Osteocyte (in vitro differentiated cells): Measurements from ENCODE around the gene SLC26A6. TPM values are rescaled to one million over a fixed set of nuclear protein-coding genes. Genes with fewer than 3 reads are reported as not detected.
A peak's percentile ranks its signal among the peaks of the same experiment; 100 is the strongest.

ENCODE experiments used
- DNase-seq: peaks from one replicate; pipeline ENCODE4 v3.0.0; 2021; ENCODE audit warnings: mixed read lengths; ENCODE audit not compliant: unreplicated experiment; ENCODE audit errors: extremely low spot score
- H3K27ac Mint-ChIP-seq: one replicate; pipeline ENCODE4 v1.8.0; 2021; ENCODE audit warnings: mild to moderate bottlenecking, mixed read lengths; ENCODE audit not compliant: unreplicated experiment
- H3K27me3 Mint-ChIP-seq: one replicate; pipeline ENCODE4 v1.8.0; 2021; ENCODE audit warnings: mixed read lengths; ENCODE audit not compliant: unreplicated experiment
- H3K36me3 Mint-ChIP-seq: one replicate; pipeline ENCODE4 v1.8.0; 2021; ENCODE audit warnings: mixed read lengths; ENCODE audit not compliant: unreplicated experiment
- H3K4me1 Mint-ChIP-seq: one replicate; pipeline ENCODE4 v1.8.0; 2021; ENCODE audit warnings: mixed read lengths; ENCODE audit not compliant: unreplicated experiment
- H3K4me3 Mint-ChIP-seq: one replicate; pipeline ENCODE4 v1.8.0; 2021; ENCODE audit warnings: mild to moderate bottlenecking, moderate library complexity, mixed read lengths; ENCODE audit not compliant: unreplicated experiment
- H3K9me3 Mint-ChIP-seq: one replicate; pipeline ENCODE4 v1.8.0; 2021; ENCODE audit warnings: mixed read lengths; ENCODE audit not compliant: unreplicated experiment
- total RNA-seq: library from RNA; stranded (reverse); gene quantifications from 2 replicates; pipeline ENCODE4 v1.2.1, GENCODE V29; 2021
- TF ChIP-seq, protein P1 (sequence below): fragments of 200-600 bp; sonication (generic); IDR thresholded peaks from 2 replicates; pipeline ENCODE4 v1.5.0; 2021; ENCODE audit warnings: antibody characterized with exemption, mild to moderate bottlenecking, moderate library complexity

Gene SLC26A6
- total RNA-seq, 1 donor from 2014 or later: 66.2 TPM

DNA sequence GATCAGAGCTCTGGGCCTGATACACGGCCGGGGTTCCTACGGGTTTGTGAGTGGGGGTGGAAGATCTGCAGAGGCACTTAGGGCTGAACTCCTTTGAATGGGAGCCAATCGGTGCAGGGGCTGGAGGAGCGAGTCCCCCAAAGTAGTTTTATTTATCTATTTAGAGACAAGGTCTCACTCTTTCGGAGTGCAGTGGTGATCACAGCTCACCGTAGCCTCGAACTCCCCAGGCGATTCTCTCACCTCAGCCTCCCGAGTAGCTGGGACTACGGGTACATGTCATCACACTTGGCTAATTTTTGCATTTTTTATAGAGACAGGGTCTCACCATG is 29.0 kb upstream of the SLC26A6 start:
- H3K4me1 Mint-ChIP-seq: peaks cover 17% of the 10 kb centered on the region
- H3K36me3 Mint-ChIP-seq: no peaks in the 10 kb centered on the region
- DNase-seq: no peak
- H3K27ac Mint-ChIP-seq: peak overlapping the region; percentile 98
- TF ChIP-seq, protein P1, sequence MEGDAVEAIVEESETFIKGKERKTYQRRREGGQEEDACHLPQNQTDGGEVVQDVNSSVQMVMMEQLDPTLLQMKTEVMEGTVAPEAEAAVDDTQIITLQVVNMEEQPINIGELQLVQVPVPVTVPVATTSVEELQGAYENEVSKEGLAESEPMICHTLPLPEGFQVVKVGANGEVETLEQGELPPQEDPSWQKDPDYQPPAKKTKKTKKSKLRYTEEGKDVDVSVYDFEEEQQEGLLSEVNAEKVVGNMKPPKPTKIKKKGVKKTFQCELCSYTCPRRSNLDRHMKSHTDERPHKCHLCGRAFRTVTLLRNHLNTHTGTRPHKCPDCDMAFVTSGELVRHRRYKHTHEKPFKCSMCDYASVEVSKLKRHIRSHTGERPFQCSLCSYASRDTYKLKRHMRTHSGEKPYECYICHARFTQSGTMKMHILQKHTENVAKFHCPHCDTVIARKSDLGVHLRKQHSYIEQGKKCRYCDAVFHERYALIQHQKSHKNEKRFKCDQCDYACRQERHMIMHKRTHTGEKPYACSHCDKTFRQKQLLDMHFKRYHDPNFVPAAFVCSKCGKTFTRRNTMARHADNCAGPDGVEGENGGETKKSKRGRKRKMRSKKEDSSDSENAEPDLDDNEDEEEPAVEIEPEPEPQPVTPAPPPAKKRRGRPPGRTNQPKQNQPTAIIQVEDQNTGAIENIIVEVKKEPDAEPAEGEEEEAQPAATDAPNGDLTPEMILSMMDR: peak; percentile 25
- no peaks in the 10 kb centered on the region for H3K27me3 Mint-ChIP-seq
- H3K9me3 Mint-ChIP-seq: no peaks in the 10 kb centered on the region
- H3K4me3 Mint-ChIP-seq: peak overlapping the region; percentile 89

DNA sequence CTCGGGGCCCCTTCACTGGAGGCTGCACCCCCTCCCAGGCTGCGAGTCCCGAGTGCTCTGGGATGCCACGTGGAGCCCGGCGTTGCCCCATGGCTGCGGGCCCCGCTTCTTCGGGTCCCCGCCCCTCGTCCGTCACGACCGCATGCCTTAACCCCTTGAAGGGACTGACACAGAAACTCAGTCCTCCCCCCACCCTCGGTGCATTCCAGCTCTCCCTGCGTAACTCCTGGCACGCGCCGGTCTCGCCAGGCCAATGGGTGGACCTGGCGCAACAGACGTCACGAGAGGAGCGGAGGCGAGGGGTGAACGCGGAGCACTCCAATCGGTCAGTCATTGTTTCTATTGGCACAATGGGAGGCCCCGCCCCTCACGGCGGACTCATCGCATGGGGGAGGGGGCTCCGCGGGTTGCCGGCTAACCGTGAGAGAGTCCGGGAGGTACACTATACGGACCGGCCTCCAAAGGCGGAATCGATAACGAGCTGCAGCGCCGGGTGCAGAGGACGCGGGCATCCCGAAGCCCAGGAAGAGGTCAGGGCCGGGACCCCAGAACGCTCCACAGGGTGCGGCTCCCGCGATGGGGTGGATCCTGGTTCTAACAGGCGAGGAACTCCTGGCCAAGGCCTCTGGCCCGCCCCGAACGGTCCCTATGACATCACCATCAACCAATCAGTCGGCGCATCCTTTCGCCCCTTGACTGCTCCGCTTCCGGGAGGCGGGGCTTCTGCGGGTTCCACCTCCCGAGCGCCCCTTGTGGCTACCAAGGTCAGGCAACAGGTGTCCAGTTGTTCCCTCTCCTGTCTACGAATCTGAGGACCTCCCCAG is 28.4 kb upstream of the SLC26A6 start:
- DNase-seq: peak; percentile 99
- Mint-ChIP-seq H3K4me3 (peak overlapping the region; percentile 89), H3K4me1 (peaks cover 17% of the 10 kb centered on the region), H3K27ac (peak overlapping the region; percentile 98), H3K9me3 (no peaks in the 10 kb centered on the region), H3K36me3 (peaks cover 3% of the 10 kb centered on the region), H3K27me3 (no peaks in the 10 kb centered on the region)
- TF ChIP-seq, protein P1: peak; percentile 85

DNA sequence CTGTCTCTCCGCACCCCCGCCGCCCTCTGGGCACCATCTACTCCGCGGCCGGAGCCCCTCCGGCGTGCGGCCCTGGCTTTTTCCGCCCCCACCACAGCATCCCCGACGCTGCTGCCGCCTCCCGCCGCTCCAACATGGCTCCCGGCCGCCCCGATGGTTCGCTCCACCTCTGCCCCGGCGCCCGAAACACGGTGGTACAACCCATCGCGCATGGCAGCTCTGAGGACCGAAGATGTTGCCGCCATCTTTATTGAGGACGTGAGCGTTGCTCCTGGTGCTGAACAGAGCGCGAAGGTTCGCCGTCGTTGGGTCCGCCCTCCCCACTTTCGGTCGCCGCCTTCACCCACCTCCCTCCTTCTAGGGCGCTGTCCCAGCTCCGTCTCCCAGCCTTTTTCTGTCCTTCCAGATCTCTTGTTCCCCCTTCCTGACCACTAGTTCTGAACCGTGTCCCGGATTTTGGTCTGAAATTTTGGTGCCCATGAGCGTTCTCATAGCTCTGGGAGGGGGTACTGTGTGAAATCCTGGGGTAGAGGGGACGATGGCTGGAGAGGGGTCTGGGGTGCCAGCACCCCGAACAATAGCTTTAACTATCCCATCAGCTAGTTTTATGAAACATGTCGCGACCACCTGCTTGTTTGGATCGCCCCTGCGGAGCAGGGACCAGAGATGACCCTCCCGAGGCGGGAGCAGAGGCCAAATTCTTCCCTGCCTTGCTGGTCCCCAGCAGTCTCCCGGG is 27.7 kb upstream of the SLC26A6 start, which contains the start of gene CELSR3:
CELSR3 (minus strand) TSS at position 134 of the 736 bp plus-strand sequence. CDS start 252 bp downstream, outside the sequence.
- peak; percentile 95 for DNase-seq
- Mint-ChIP-seq H3K27ac (peak within 1 kb of the TSS; percentile 98), H3K4me3 (peak within 1 kb of the TSS; percentile 89), H3K27me3 (no peaks in the 10 kb centered on the region), H3K9me3 (no peaks in the 10 kb centered on the region), H3K36me3 (peaks cover 5% of the 10 kb centered on the region), H3K4me1 (peaks cover 17% of the 10 kb centered on the region)
- TF ChIP-seq, protein P1: no peak

DNA sequence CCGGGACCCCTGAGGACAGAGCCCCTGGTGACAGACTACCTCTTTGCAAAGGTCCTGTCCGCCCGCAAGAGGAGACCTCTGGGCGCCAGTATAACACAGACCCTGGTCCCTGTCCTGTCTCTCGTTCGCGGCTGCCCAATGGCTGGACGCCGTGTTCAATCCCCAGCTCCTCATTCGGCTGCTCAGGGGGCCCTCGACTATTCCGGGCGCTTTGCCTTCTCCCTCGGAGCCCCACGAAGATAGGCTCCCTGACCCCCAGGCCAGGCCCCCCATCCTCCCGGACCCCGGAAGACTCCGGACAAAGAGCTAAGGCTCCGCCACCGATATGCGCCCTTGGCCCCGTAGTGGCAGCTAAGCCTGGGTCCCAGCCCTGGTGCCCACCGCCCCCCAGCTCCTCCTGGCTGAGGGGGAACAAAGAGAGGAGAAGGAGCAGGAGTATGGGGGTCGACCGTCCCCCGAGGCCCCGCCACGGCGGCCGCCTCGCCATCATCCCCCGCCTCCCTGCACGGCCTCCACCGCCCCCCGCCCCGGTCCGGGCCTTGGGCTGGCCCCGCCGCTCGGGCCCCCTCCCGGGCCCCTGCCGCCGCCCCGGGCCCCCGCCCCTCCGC is 27.0 kb upstream of the SLC26A6 start:
- peaks cover 5% of the 10 kb centered on the region for H3K36me3 Mint-ChIP-seq
- H3K4me3 Mint-ChIP-seq: peak overlapping the region; percentile 65
- TF ChIP-seq, protein P1: no peak
- H3K9me3 Mint-ChIP-seq: no peaks in the 10 kb centered on the region
- peaks cover 17% of the 10 kb centered on the region for H3K4me1 Mint-ChIP-seq
- no peak overlapping the region for H3K27ac Mint-ChIP-seq
- H3K27me3 Mint-ChIP-seq: no peaks in the 10 kb centered on the region
- no peak for DNase-seq
